Activated CD4-positive, alpha-beta T cell treated with anti-CD3 and anti-CD28 coated beads for 4 hours (primary cell): ENCODE results near the gene SLC6A20.
A peak's percentile ranks its signal among the peaks of the same experiment; 100 is the strongest.
"Not testable (repeated sequence)": the region's sequence is repeated elsewhere in the genome, so short reads cannot be mapped to it uniquely, and the experiment has no call there.

Experiments
- DNase-seq, 2 donors: peaks; one replicate each; pipeline ENCODE4 v3.0.0-alpha.2; 2020

Gene SLC6A20

GRCh38 chr3:45777111-45777745 is 19.1 kb downstream of the SLC6A20 start:
- DNase-seq, result no peak

DNA sequence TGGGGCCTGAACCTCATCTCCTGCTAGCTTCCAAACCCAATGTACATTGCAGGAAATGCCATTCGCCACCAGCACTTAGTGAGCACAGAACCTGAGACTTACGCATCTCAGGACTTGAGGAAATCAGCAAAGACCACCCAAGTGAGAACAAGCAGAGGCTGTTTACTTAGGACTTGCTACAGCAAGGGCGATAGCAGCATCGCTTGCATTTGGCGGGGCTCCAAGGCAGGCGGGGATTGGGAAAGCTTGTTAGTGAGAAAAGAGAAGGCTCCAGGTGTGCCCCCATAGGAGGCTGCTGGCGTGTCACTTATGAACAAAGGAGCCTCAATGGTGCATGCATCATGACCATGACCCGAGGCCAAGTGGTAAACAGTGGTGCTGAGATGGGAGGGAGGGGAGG is 19.7 kb downstream of the SLC6A20 start:
- DNase-seq, result no peak

- DNase-seq, result no peak
Measured at GRCh38 chr3:45776301-45776595, 20.1 kb downstream of the SLC6A20 start.

DNA sequence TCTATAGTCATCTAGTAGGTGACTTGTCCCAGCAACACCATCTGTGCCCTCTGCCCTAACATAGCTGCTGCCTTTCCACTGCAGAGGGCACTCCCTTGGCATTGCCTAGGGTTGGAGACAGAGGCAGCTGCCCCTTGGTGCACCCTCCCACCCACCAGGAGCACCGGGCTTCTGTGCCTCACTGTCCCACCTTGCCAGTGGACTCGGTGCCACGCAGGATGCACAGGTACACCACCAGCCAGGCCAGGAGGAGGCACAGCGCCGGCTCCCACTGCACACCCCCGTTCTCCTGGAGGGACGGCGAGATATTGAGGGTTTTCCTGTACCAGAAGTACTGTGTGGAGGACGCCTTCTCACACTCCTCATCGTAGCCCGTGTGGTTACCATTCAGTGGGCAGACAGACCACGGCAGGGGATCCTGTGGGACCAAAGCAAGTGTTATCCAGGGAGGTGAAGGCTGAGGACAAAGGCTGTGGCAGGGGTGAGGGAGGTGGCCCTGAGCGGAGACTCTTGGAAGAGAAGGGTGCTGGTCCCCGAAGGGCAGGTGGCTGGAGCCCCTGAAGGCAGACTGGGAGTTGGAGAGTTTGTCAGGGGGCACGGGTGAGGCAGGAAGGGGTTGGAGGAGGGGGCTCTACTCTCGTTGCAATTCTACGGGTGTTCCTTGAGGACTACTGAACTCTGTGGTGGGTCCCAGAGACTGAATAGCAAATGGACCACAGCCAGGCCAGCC is 20.6 kb downstream of the SLC6A20 start:
- DNase-seq, result no peak

DNA sequence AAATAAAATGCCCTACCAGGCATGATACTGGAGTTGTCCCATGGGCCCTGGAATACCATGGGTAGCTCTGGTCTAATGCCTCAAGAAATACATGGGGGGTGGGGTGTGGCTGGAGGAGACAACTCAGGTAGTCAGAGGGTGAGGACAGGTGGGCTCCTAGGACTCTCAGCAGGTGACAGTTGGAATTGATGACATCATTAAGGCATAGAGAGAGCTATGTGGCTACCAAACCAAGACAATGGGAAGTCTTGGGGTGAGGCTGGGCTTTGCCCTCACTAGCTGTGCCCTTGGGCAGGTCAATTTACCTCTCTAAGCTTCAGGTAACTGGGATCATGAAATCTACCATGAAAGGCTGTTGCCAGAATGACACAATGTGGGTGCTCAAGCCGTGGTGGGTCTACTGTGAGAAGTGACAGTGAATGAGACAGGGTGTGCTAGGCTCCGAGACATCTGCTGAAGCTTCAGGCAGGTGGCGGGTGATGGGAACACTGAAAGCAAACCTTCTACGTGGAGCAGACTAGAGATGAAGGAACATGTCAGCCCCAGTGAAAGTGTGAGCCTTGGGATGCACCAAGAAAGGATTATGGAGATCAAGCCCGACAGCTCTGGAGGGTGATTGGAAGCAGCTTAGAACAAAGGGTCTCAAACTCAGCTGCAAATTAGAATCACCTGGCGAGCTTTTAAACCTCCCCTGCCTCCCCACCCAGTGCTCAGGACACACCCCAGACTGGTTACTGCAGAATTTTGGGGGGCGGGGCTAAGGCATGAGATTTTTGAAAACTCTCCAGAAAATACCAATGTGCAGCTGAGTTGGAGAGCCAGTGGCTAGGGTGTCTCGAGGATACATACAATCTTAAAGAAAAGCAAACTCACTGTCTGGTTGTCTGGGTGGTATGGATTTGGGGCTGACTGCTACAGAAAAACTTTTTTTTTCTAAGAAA is 21.5 kb downstream of the SLC6A20 start:
- DNase-seq, result no peak

GRCh38 chr3:45773714-45774449 is 22.5 kb downstream of the SLC6A20 start:
- DNase-seq, result no peak

DNA sequence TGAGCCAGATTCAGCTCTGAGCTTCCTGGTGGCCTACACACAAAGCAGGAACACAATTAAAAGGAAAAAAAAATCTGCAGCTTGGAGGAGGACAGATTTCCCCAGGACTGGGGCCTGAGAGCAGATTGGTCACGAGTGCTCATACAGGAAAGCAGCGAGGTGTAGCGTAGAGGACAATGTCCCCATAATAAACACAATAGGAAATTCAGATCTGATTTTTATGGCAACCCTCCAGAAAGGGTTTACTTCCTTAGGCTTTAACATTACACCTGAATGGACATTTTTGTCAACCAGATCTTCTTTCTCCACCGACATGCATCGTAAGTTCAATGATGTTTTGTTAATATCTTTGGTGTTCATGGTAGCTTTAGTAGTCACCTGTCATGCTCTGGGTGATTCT is 23.3 kb downstream of the SLC6A20 start:
- no peak for DNase-seq

DNA sequence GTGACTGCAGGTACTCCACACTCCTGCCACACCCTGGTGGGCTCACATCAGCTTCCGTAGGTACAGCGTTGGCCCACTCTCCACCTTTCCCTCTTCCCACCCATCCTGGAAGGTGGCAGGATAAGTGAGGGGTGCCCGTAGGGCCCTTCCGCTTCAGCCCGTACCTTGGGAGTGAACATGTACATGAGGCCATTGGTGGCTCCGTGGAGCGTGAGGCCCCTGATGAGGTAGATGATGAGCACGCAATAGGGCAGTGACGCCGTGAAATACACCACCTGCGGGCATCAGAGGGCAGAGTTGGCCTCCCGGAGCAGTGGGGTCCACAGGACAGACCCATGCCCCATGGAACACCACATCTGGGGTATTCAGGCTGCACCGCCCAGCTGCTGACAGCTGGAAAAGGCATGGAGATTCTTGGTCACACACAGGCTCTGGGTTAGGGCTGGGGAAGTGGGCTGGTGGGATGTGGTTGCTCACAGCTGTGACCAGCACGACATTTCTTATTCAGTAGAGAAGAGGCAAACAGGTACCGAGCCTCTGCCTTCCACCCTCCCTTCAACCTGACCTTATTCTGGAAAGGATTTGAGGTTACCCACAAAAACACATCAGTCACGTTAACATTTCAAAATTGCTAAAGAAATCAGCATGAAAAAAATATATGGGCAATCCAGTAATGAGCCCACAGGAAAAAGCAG is 23.8 kb downstream of the SLC6A20 start:
- no peak for DNase-seq

DNA sequence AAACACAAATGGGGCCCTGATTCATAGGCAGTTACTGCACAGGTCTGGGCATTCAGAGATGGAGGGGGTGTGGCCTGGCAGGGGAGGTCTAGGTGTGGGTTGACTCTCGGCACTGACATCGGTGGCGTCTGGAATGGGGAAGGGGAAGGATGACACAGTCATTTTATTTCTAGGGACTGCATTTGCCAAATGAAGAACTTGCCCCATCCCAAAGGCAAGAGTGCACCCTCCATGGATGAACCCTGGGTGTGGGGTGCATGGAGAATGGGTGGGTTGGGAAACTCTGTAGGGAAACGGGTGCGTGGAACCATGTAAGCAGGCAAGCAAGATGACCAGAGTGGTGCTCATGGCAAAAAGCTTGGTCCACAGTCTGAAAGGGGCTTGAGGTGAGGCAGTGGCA is 24.5 kb downstream of the SLC6A20 start:
- no peak for DNase-seq

- no peak for DNase-seq
Measured at GRCh38 chr3:45771166-45771775, 25.1 kb downstream of the SLC6A20 start.

DNA sequence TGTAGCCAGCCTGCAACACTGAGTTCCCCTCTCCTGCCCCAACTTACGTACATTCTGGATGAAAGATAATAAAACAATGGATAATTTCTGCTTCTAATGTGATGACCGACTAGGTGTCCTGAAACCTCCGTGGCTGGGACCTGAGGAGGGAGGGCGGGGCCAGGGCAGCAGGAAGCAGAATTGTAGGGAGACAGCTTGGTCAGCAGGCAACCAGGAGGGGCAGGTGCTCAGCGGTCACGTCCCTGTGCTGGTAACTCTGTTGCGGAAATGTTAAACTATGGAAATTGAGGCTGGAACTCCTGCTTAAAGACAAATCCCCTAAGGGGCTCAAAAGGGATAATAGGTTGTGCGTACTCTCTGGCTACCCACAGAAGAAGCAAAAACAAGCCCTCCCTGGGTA is 30.4 kb downstream of the SLC6A20 start:
- DNase-seq, result no peak

DNA sequence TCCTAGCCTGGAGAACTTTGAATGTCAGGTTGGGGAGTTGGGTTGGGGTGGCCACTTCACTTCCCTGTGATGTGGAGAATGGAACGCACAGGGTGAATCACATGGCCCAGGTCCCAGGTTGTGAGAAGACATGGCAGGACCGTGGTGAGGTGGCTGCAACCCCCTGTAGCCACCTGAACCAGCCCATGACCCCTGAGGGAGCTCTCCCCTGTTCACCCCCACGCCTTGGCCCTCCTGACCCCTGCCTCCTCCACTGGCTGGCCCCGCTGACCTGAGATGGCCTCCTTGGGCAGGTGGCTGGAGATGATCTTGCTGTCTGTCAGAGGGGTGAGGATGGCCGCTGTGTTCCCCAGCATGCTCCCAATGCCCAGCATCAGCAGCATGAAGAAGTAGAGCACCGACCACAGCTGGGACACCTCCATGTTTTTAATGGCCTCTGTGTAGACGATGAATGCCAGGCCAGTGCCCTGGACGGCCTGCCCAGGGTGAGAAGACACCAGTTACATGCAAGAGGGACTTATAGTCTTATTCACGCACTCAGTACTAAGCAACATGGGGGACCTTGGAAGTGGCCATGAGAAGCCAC is 31.0 kb downstream of the SLC6A20 start:
- DNase-seq, result no peak

- DNase-seq, result no peak
Measured at GRCh38 chr3:45763303-45763675, 33.0 kb downstream of the SLC6A20 start.

DNA sequence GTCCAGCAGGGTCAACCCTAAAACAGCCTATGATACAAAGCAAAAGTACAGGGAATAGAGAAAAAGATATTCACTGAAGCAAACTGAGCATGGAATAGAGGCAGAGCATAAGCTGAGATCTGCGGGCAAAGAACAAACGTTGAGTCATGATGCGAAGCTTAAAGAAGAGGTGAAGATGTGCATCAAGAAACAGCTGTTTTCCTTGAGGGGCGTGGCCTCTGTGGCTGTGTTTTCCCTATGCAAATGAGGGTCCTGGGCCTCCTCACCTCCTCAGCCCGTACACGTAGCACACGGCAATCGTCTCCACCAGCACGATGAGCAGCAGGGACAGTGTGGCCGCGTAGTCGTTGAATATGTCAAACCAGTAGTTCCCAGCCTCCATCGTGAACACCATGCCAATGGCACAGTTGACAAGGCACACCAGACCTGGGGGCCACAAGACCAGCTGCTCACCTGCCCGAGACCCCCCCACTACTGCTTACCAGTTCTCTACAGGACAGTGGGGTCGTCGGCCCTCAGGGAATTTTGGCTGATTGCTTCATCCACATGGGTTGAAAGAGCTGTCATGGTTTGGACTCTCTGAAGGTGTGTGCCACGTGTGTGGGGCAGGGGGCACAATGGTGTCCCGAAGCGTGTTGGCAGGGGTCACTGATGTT is 33.6 kb downstream of the SLC6A20 start:
- DNase-seq, result no peak

DNA sequence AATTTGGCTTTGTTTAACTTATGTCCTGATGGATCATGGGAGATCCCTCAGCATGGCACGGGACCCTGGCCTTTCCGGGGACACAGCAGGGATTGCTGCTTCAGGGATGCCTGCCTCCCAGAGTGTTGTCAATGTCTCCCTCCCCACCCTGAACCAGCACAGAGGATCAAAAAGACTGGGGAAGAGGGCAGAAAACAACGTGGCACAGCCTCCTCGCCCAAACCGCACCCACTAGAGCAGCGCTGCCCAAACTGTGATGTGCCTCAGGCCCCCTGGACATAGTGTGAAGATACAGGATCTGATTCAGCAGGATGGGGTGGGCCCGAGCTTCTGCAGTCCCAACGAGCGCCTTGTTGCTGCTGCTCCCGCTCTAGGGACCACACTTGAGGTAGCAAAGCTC is 34.5 kb downstream of the SLC6A20 start:
- DNase-seq, result no peak

DNA sequence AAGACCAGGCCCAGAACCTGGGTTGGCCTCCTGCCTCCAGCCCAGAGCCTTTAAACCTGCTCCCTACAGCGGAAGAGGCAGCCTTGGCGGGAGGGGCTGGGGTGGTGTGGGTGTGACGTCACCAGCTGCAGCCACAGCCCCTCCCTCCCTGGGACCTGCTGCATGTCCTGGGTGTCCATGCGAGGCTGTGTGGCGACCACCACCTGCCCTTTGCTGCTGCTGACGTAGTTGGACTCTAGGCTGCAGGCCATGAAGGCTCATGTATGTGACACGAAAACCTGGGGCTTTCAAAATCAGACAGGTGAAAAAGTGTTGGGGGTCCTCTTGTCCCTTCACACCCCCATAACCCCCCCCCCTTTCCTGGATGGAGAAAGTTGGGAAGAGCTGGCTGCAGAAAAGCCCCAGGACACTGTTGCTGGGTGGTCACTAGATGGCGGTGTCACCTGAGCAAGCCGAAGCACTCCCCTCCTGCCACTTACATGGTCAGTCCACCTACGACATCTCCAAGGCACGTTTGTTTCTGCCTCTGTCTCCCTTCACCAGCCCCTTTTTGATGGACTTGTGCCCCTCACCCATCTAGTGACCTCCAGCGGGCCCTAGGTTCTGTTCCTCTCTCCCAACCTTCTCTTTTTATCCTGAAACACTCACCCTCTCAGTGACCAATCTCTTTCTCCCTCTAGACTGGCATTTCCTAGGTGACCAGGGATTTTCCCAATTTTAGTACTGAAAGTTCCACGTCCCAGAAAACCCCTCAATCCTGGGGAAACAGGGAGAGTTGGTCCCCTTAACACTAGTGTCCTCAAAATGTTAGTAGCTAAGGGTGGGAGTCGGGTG is 35.2 kb downstream of the SLC6A20 start:
- DNase-seq, result peak; percentile 33 to 34

GRCh38 chr3:45759851-45760250 is 36.5 kb downstream of the SLC6A20 start:
- DNase-seq, result no peak

DNA sequence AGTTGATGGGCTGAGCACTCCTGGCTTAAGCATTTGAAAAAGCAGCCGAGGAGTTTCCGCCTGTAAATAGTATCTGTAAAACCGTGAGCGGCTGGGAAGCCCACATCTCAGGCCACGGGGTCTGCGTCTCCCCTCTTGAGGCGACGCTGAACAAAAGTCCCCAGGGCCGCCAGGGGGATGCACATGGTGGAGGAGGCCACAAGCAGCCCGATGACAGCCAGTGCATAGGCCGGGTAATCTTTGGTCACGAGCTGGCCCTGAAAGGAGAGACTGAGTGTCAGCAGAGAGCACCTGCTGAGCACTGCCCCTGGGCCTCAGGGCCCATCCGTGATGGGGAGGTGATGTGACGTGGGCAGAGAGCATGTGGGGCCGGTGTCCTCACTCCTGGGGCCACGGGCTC is 37.5 kb downstream of the SLC6A20 start:
- no peak for DNase-seq

GRCh38 chr3:45757141-45757540 is 39.2 kb downstream of the SLC6A20 start:
- not testable (repeated sequence) for DNase-seq

- no peak for DNase-seq
Measured at GRCh38 chr3:45756055-45756454, 40.3 kb downstream of the SLC6A20 start.
